Uterus (tissue), 4 donors: Measurements from ENCODE around the gene CCDC28B. TPM values are rescaled to one million over a fixed set of nuclear protein-coding genes. Genes with fewer than 3 reads are reported as not detected.
A peak's percentile ranks its signal among the peaks of the same experiment; 100 is the strongest.

Experiments used
- DNase-seq, 2 donors: peaks; one replicate each; pipeline ENCODE4 v3.0.0-alpha.2; 2019 to 2020
- H3K27ac ChIP-seq, 2 donors: fragments of 200-600 bp; sonication (generic); 1 replicate in 1 of 2; 2 replicates in 1 of 2; pipeline ENCODE4 v1.5.1; 2016 to 2018
- H3K27me3 ChIP-seq, 2 donors: fragments of 200-600 bp; sonication (generic); one replicate each; pipeline ENCODE4 v1.5.1; 2018 to 2019; ENCODE audit warnings: control low read depth in 1 of 2
- H3K36me3 ChIP-seq, 2 donors: fragments of 200-600 bp; sonication (generic); one replicate each; pipeline ENCODE4 v1.5.1; 2019; ENCODE audit warnings: control low read depth in 1 of 2
- H3K4me1 ChIP-seq, 2 donors: fragments of 200-600 bp; sonication (generic); one replicate each; pipeline ENCODE4 v1.5.1; 2018 to 2019; ENCODE audit warnings: control low read depth in 1 of 2
- H3K4me3 ChIP-seq, 2 donors: fragments of 200-600 bp; sonication (generic); 1 replicate in 1 of 2; 2 replicates in 1 of 2; pipeline ENCODE4 v1.5.1; 2018 to 2019; ENCODE audit warnings: mild to moderate bottlenecking in 1 of 2
- H3K9me3 ChIP-seq, 2 donors: fragments of 200-600 bp; sonication (generic); one replicate each; pipeline ENCODE4 v1.5.1; 2019; ENCODE audit warnings: control low read depth in 1 of 2
- CTCF ChIP-seq, 4 experiments: fragments of 200-600 bp in 2 of 4; fragments of 450-650 bp in 2 of 4; sonication (generic) in 2 of 4; IDR thresholded peaks; one replicate each; pipeline ENCODE4 v1.5.1; 2016 to 2019; ENCODE audit warnings: antibody characterized with exemption in 4 of 4, mild to moderate bottlenecking in 2 of 4, moderate library complexity in 1 of 4
- POLR2A ChIP-seq, 2 donors: fragments of 450-650 bp; IDR thresholded peaks; one replicate each; pipeline ENCODE4 v1.6.1; 2016; ENCODE audit warnings: antibody characterized with exemption in 2 of 2, mild to moderate bottlenecking in 1 of 2, moderate library complexity in 1 of 2
- intact Hi-C: fragments of 100-400 bp; cut with DNase I; formaldehyde crosslinking; loops from one replicate; pipeline ENCODE4 v1.15.1; 2023; ENCODE audit warnings: low total_unique reads
- total RNA-seq, 4 donors: library from RNA; depleted of rRNA in 3 of 4; stranded (reverse); fragments of >200 nt in 3 of 4; gene quantifications; one replicate each; pipeline versions ENCODE4 v1.1.0 to v1.2.4, GENCODE V29; 2014 to 2023
- donor health status: DM: yes; HTN: yes; CAD: no.

The CCDC28B gene
- total RNA-seq, 4 donors from 2014 or later = 3.5 to 21.5 (median 7.4) TPM; not detected in 1

DNA sequence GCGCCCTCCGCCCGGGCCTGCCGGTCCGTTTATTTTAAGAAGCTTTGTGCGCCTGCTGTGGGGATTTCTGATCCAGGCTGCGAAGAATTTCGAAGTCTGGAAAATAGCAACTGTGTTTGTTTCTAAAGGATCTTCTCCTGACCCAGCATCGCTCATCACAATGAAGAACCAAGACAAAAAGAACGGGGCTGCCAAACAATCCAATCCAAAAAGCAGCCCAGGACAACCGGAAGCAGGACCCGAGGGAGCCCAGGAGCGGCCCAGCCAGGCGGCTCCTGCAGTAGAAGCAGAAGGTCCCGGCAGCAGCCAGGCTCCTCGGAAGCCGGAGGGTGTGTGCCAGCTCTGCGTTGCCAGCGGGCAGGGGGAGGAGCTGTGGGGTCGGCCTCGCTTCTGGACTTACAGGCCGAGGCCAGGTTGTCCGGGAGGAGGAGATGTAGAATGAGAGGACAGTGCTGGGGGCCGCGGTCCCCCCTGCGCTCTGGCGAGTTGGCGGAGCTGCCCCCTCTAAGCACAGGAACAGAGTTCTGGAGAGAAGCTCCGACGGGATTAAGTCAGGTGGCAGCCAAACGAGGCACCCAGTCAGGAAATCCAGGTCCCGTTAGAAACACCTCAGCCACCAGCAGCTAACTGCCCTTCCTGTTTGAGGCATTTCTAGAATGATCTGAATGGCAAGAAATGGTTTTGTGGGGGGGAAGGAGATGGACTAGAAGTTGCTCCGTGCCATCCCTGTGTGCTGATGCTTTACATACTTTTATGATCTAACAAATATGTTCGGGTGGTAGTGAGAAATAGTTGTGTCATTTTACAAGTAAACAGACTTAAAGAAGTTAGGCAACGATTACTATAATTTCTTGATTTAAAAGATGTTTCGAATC is 20.0 kb upstream of the CCDC28B start:
- H3K4me1 ChIP-seq = peaks cover 13 to 15% of the 10 kb centered on the region in 2 donors
- DNase-seq = peak; percentile 47 to 59
- no peaks in the 10 kb centered on the region for H3K27me3 ChIP-seq
- H3K36me3 ChIP-seq = no peaks in the 10 kb centered on the region
- intact Hi-C loops = no loop called here
- H3K9me3 ChIP-seq = no peaks in the 10 kb centered on the region
- peak overlapping the region; percentile 91 to 96 for H3K27ac ChIP-seq
- H3K4me3 ChIP-seq = peak overlapping the region; percentile 50 to 63
- TF ChIP-seq CTCF (IDR thresholded peaks at IDR 0.05) (no peak), POLR2A (IDR thresholded peaks at IDR 0.05) (no peak)

DNA sequence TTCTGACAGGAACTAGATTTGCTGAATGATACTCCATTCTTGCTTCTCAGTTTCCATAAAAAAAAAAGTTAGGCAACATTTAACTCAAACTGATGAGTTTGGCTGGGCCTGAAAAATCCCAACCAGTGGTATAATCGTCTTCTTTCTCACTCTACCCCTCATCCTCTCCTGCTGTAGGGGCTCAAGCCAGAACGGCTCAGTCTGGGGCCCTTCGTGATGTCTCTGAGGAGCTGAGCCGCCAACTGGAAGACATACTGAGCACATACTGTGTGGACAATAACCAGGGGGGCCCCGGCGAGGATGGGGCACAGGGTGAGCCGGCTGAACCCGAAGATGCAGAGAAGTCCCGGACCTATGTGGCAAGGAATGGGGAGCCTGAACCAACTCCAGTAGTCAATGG is 19.3 kb upstream of the CCDC28B start:
- DNase-seq = no peak
- Histone ChIP-seq H3K4me1 (peaks cover 13 to 15% of the 10 kb centered on the region in 2 donors), H3K27ac (peak overlapping the region; percentile 37 to 91), H3K27me3 (no peaks in the 10 kb centered on the region), H3K4me3 (peak overlapping the region in 1 of 2 donors; percentile 63), H3K9me3 (no peaks in the 10 kb centered on the region), H3K36me3 (no peaks in the 10 kb centered on the region)
- TF ChIP-seq CTCF (IDR thresholded peaks at IDR 0.05) = no peak
- no peak for TF ChIP-seq POLR2A (IDR thresholded peaks at IDR 0.05)
- intact Hi-C loops = no loop called here

DNA sequence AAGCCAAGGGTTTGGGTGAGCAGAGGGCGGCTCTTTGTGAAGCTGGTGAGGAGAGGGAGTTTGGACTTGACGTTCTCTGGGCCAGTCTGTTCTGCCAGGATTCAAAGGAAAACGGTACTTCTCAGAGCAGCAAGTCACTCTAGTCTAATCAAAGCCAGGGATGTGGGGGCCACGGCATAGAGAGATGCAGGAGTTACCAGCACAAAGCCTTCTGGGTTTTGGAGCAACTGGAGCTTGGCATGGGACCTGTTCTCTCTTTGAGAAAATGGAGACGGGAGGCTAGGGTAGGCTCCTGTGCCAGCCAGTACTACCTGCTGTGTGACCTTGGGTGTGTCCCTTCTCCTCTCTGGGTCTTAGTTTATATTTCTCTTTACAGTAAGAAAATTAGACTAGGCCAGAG is 18.8 kb upstream of the CCDC28B start:
- H3K27me3 ChIP-seq = no peaks in the 10 kb centered on the region
- intact Hi-C loops = no loop called here
- DNase-seq = no peak
- H3K36me3 ChIP-seq = no peaks in the 10 kb centered on the region
- H3K27ac ChIP-seq = peak overlapping the region in 1 of 2 donors; percentile 37
- H3K4me1 ChIP-seq = peaks cover 13 to 15% of the 10 kb centered on the region in 2 donors
- TF ChIP-seq POLR2A (IDR thresholded peaks at IDR 0.05) (no peak), CTCF (IDR thresholded peaks at IDR 0.05) (no peak)
- H3K4me3 ChIP-seq = no peak overlapping the region
- H3K9me3 ChIP-seq = no peaks in the 10 kb centered on the region

DNA sequence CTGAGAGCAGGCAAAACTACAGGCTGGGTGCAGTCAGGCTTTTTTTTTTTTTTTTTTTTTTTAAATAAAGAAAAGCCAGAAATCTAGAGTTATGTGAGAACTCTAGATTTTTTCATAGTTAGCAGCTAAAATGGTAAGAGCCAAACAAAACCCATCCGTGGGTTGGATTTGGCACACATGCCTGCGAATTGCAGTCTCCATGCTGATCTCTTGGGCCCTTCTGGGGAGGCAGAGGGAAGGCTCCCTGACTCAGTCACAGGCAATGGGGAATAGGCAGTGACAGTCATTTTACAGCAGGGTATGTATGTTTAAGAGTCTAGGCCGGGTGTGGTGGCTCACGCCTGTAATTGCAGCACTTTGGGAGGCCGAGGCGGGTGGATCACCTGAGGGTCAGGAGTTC is 18.3 kb upstream of the CCDC28B start:
- Histone ChIP-seq H3K9me3 (no peaks in the 10 kb centered on the region), H3K27ac (no peak overlapping the region), H3K4me3 (no peak overlapping the region), H3K27me3 (no peaks in the 10 kb centered on the region), H3K36me3 (no peaks in the 10 kb centered on the region), H3K4me1 (peaks cover 13 to 15% of the 10 kb centered on the region in 2 donors)
- TF ChIP-seq CTCF (IDR thresholded peaks at IDR 0.05) = no peak
- intact Hi-C loops = no loop called here
- no peak for DNase-seq

DNA sequence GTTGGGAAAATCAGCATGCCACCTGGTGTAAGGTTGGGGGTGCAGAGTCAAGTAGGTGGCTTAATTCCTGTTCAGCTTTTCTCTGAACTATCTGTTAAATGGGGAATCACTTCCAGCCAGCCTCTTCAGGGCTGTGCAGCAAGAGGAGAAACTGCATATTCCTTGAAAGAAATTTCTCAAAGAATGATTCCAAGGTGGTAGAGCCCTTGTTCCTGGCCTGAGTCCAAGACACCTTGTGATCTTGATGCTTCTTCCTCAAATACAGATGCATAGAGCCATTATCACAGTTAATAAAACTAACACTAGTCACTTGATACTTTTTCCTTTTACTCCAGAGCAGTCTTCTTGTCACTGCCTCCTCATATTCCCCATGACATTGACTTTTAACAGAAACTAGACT is 15.7 kb upstream of the CCDC28B start:
- no peak for DNase-seq
- H3K4me1 ChIP-seq = peaks cover 13 to 15% of the 10 kb centered on the region in 2 donors
- no peak for TF ChIP-seq CTCF (IDR thresholded peaks at IDR 0.05)
- no peak for TF ChIP-seq POLR2A (IDR thresholded peaks at IDR 0.05)
- no peaks in the 10 kb centered on the region for H3K36me3 ChIP-seq
- H3K27ac ChIP-seq = no peak overlapping the region
- H3K4me3 ChIP-seq = no peak overlapping the region
- no peaks in the 10 kb centered on the region for H3K9me3 ChIP-seq
- intact Hi-C loops = no loop called here
- no peaks in the 10 kb centered on the region for H3K27me3 ChIP-seq
